ENCODE data around the gene UNC45B.
"Not testable (repeated sequence)": the region's sequence is repeated elsewhere in the genome, so short reads cannot be mapped to it uniquely, and the experiment has no call there.

UNC45B gene, protein sequence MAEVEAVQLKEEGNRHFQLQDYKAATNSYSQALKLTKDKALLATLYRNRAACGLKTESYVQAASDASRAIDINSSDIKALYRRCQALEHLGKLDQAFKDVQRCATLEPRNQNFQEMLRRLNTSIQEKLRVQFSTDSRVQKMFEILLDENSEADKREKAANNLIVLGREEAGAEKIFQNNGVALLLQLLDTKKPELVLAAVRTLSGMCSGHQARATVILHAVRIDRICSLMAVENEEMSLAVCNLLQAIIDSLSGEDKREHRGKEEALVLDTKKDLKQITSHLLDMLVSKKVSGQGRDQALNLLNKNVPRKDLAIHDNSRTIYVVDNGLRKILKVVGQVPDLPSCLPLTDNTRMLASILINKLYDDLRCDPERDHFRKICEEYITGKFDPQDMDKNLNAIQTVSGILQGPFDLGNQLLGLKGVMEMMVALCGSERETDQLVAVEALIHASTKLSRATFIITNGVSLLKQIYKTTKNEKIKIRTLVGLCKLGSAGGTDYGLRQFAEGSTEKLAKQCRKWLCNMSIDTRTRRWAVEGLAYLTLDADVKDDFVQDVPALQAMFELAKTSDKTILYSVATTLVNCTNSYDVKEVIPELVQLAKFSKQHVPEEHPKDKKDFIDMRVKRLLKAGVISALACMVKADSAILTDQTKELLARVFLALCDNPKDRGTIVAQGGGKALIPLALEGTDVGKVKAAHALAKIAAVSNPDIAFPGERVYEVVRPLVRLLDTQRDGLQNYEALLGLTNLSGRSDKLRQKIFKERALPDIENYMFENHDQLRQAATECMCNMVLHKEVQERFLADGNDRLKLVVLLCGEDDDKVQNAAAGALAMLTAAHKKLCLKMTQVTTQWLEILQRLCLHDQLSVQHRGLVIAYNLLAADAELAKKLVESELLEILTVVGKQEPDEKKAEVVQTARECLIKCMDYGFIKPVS

DNA sequence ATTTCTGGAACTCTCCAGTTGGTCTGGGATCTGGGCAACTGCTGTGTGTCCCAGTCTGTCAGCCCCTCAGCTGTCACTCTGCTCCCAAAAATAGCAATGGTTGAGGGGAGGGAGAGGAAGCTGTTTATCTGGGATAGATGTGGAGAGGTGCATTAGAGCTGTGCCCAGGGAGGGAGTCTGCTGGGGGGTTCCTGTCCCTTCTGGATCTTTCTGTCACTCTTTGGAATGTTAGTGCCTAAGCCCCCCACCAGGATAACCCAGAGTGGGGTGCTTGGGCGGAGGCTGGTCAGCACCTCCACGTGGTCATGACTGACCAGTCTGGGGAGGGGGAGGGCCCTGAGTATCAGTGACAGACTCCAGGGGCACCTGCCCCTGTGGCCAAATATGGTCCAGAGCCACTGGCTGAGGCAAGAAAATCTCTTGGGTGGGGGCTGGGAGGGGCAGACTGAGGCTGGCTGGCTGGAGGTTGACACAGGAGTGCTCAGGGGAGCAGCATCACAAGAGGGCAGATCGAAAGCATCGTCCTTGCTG lies at the start of gene UNC45B:
UNC45B (plus strand) TSS at position 443 of the 531 bp plus-strand sequence. CDS start 447 bp downstream, outside the sequence.
- no peak for DNase-seq (ENCODE audit: low read depth)

GRCh38 chr17:35099908-35100307 lies 47.7 kb upstream of the UNC45B start:
- DNase-seq (ENCODE audit: low read depth): no peak

- DNase-seq (ENCODE audit: low read depth): no peak
Observed at GRCh38 chr17:35101036-35101435, 46.6 kb upstream of the UNC45B start.

DNA sequence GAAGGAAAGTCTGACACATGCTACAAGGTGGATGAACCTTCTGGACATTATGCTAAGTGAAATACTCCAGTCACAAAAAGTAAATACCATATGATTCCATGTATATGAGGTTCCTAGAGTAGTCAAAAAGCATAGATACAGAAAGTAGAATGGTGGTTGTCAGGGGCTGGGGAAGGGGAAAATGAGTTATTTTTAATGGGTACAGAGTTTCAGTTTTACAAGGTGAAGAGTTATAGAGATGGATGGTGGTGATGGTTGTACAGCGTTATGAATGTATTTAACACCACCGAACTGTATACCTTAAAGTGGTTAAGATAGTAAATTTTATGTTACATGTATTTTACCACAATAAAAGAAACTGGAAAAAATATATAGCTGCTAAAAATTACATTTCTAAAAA lies 45.9 kb upstream of the UNC45B start:
- no peak for DNase-seq (ENCODE audit: low read depth)

- no peak for DNase-seq (ENCODE audit: low read depth)
Observed at GRCh38 chr17:35103271-35103670, 44.3 kb upstream of the UNC45B start.

GRCh38 chr17:35104844-35105450 lies 42.7 kb upstream of the UNC45B start:
- no peak for DNase-seq (ENCODE audit: low read depth)

- not testable (repeated sequence) for DNase-seq (ENCODE audit: low read depth)
Observed at GRCh38 chr17:35110791-35111190, 36.8 kb upstream of the UNC45B start.

GRCh38 chr17:35116845-35117244 lies 30.8 kb upstream of the UNC45B start:
- no peak for DNase-seq (ENCODE audit: low read depth)

GRCh38 chr17:35117984-35118383 lies 29.6 kb upstream of the UNC45B start:
- no peak for DNase-seq (ENCODE audit: low read depth)

GRCh38 chr17:35119370-35120165 lies 28.0 kb upstream of the UNC45B start, which contains the start of gene RAD51D:
Gene RAD51D (minus strand): TSS chr17:35119860. CDS start chr17:35119613, 247 bp downstream.
- DNase-seq (ENCODE audit: low read depth): peak; percentile 14

- DNase-seq (ENCODE audit: low read depth): no peak
Observed at GRCh38 chr17:35121315-35121714, 26.3 kb upstream of the UNC45B start, which contains the start of gene FNDC8. Gene FNDC8 (plus strand): TSS chr17:35121615. CDS start chr17:35121694, 79 bp downstream.

DNA sequence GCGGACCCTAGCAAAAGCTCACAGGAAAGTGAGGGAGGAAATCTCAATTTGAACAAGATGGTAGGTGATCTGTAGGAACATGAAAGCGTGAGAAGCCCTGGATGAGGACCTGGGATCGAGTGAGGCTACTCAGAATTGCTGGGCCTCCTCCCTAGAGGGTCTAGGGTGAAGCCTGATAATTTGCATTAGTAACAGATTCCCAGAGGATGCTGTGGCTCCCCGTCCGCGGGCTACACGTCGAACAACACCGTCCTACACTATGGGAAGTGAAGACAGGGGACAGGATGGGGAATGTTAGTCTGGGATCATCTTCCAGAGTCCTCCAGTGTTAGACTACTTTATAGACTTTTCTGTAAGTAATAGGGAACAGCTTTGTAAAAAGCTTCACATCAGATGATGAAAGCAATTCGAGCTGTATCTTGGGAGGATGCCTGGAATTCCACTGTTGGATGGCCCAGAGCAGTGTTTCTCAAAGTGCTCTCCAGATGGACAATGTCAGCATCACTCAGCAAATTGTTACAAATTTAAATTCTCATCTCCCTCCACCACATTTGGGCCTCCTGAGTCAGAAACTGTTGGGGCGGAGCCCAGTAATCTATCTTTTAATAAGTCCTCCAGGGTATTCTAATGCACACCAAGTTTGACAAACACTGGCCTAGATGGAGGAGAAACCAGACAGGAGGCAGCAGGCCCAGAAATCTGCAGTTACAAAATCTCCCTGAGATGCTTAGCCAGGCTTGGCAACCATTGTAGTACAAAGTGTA lies 19.7 kb upstream of the UNC45B start:
- no peak for DNase-seq (ENCODE audit: low read depth)

GRCh38 chr17:35129154-35129972 lies 18.3 kb upstream of the UNC45B start:
- no peak for DNase-seq (ENCODE audit: low read depth)

DNA sequence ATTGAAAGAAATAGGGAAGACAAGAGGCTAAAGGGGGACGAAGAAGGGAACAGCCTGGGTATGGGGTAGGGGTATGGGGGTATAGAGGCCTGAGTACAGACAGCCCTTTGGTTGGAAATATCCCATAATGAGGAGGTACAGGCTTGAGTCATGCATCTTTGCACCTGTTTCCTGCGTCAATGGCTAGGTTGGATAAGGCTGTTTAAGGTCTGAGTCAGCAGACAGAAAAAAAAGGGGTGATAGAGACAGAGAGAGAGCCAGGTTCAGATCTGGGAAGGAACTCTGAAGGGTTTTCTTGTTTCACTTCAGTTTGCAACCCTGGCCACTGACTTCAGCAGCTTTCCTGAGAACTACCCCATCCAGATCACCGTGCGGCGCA lies 17.7 kb upstream of the UNC45B start:
- DNase-seq (ENCODE audit: low read depth): no peak

DNA sequence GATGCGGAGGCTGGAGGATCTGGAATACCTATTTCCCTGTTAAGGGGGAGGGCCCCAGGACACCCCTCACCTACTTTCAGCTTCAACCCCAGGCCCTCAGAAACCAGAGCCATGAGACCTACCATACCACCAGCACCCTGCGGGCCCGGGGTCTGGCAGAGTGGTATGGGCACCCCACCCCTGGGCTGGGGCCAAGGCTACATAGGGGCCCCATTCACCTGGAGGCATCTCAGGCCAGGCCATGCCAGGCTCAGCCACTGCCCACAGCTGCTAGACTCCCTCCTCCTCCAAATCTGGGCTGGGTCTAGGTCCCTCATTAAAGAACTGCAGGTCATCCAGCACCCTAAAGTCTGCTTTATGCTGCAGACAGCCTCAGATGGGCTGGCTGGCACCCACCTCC lies 17.2 kb upstream of the UNC45B start:
- no peak for DNase-seq (ENCODE audit: low read depth)

DNA sequence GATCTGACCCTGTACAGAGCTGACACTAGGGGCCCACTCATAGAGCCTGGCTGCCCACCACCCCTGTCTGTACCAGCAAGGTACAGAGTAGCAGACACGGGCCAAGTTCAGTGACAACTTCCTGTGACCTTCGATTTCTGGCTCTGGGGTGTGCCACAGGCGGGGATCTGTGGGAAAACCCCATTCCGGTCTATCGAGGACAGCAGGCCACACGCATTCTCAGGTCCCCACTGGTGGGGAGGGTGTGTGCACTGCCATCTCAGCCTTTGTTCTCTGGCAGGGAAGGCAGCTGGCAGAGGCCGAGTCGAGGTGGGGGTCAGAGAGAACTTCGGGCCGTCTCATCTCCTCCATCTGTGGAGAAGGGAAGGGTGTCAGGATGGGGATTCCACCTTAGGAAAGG lies 15.5 kb upstream of the UNC45B start:
- DNase-seq (ENCODE audit: low read depth): no peak

DNA sequence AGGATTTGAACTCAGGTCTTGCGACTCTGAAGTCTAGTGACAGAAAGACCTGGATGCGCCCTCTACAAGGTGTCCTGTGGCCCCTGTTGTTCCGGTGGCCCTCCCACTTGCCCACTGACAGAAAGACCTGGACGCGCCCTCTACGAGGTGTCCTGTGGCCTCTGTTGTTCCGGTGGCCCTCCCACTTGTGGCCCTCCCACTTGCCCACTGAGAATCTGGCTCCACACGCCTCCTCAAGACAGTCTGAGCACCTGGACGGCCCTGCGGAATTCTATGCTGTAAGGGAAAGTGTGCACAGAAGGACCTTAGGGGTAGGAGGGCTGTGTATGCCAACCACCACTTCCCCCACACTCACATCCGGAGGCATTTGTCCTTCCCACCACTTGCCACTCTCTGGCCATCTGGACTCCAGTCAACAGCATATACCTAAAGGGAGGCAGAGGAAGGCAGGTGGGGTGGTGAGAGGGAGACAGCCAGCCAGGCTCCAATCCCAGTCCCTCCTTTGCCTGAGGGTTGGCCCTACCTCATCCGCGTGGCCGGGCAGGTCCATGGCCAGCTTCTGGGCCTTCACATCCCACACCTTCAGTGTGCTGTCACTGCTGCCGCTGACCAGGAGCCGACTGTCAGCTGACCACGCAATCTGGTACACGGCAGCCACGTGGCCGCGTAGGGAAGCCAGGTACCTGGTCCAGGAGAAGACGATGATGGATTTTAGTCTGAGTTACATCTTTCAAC lies 14.6 kb upstream of the UNC45B start:
- DNase-seq (ENCODE audit: low read depth): no peak

DNA sequence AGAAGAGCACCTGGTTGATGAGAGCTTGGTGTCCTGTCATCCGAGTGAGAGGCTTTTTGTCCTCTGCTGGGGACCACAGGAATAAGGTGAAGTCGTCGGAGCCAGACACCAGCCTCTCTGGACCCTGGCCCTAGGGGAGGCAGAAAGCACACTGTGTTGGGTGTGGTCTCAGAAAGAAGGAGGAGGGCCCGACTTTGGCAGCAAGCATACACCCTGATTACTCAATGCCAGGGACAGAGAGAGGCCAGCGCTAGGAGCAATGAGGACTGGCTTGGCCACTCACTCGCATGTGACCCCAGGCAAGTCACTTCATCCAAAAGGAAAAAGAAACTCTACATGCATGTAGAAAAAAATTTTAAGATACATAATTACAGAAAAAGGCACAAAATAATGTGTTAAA lies 12.3 kb upstream of the UNC45B start:
- no peak for DNase-seq (ENCODE audit: low read depth)

DNA sequence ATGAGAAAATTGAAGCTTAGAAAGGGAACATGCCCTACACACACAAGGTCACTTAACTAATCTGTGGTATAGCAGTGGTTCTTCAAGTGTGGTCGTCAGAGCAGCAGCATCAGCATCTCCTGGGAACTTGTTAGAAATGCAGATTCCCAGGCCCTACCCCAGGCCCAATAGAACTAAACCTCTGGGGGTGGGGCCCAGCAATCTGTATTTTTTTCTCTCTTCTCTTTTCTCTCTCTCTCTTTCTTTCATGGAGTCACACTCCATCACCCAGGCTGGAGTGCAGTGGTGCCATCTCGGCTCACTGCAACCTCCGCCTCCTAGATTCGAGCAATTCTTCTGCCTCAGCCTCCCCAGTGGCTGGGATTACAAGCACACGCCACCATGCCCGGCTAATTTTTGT lies 9.4 kb upstream of the UNC45B start:
- no peak for DNase-seq (ENCODE audit: low read depth)

Measured in HS-27A (cell line).